GM20431 (cell line): ENCODE measurements around the gene HOXD8.

Experiments used
- in situ Hi-C: fragments of 300-500 bp; cut with MseI, MboI; formaldehyde crosslinking; loops from one replicate; pipeline ENCODE4 v1.15.0; 2020; ENCODE audit warnings: low sequenced_read_pairs; ENCODE audit not compliant: unreplicated experiment

The HOXD8 gene

DNA sequence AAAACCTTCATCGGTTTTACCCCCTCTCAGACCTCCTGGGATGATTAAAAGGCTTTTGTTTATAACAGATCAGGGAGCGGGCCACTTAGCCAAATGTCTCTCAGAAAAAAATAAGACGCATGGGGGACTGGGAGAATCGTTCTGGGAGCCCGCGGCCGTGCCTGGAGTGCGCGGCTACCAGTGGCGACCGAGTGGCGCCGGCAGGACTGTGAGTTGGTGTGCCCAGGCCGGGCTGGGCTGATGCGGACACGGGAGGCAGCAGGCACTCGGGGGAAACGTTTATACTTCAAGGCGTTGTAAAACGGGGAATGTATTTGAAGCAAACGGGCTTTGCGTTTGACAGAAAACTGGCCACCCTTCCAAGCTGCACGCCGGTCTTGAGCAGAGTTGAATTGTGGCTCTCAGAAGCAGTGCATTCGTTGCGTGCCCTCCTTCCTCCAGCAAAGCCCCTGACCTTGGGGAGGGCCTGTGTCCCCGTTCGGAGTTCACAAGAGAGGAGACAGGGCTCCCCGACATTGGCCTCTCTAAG is 17.6 kb upstream of the HOXD8 start:
- in situ Hi-C loops: no loop called here

- in situ Hi-C loops: no loop called here
Measured at GRCh38 chr2:176112375-176113302, 16.9 kb upstream of the HOXD8 start.

- in situ Hi-C loops: no loop called here
Measured at GRCh38 chr2:176114120-176114929, 15.2 kb upstream of the HOXD8 start.

DNA sequence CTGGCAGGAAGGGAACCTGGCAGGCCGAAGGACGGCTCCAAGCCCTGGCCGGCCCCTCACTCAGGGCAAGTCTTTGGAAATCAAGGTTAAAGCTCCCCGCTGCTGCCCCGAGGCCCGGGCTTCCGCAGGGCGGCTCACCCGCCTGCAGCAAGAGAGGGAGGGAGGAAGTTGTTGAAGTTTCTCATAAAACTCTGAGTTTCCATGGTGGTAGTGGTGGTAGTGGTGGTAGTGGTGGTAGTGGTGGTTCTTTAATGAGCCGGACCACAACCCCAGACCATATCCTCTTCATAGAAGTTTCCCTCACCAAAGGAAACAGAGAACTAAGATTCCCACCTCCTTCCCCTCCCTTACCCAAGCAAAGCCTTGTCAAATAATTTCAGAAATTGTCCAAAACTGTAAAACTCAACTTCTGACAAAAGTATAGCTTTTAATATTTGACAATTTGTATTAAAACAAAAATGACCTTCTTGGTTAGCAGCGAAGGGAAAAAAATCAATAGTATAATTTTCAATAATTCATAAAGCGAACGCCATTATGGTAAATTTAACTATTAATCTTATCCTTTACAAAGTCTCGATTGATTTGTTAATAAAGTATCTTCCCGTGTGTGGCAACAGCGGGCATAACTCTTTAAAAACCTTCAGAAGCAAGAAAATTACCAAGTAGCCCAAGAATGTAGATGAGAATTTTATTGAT is 14.4 kb upstream of the HOXD8 start:
- in situ Hi-C loops: no loop called here

GRCh38 chr2:176115883-176116813 is 13.4 kb upstream of the HOXD8 start, which contains the start of gene HOXD10:
TSS of gene HOXD10 (plus strand) at chr2:176116778. CDS start at chr2:176116834, 56 bp downstream.
- in situ Hi-C loops: no loop called here

- in situ Hi-C loops: no loop called here
Measured at GRCh38 chr2:176117162-176117822, 12.2 kb upstream of the HOXD8 start.

GRCh38 chr2:176117823-176118371 is 11.6 kb upstream of the HOXD8 start:
- in situ Hi-C loops: no loop called here

GRCh38 chr2:176118601-176119339 is 10.7 kb upstream of the HOXD8 start:
- in situ Hi-C loops: no loop called here

DNA sequence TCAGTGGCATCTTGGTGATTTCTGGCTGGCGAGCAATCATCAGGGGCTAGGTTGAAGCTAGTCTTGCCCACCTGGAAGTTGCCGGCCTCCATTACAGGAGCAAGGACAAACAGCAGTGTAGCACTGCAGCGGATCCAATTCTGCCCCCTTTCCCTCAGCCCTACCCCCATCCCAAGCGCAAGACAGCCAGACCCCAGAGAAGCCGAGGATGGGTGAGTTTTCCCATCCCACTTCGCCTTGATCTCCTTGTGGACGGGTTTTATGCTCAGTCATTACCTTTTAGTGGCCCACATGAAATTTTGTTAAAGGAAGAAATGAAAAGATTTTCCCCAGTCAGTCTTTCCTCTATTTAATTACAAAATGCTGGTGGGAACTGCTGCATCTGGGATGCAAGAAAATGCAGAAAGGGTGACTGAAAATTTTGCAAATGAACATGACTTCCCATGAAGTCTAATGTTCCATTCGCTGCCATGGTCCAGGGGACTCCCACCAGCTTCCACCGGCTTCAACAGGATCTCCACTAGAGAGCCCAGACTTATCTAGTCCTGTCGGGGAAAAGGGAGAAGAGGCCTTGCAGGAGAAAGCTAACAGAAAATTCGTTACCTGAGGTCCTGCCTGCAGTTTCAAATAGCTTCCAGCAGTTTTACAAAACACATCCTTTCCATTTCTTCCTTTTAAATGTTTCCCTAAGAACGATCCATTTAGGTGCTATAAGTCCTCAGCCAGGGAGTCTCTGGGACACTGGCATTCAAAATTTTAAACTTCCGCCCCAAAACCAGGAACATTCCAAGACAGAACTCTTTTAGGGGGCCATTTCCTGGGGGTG is 8.9 kb upstream of the HOXD8 start:
- in situ Hi-C loops: loop anchor here (10.0 kb wide), 1 partner anchor 524 kb away; no protein-coding TSS in a partner anchor

DNA sequence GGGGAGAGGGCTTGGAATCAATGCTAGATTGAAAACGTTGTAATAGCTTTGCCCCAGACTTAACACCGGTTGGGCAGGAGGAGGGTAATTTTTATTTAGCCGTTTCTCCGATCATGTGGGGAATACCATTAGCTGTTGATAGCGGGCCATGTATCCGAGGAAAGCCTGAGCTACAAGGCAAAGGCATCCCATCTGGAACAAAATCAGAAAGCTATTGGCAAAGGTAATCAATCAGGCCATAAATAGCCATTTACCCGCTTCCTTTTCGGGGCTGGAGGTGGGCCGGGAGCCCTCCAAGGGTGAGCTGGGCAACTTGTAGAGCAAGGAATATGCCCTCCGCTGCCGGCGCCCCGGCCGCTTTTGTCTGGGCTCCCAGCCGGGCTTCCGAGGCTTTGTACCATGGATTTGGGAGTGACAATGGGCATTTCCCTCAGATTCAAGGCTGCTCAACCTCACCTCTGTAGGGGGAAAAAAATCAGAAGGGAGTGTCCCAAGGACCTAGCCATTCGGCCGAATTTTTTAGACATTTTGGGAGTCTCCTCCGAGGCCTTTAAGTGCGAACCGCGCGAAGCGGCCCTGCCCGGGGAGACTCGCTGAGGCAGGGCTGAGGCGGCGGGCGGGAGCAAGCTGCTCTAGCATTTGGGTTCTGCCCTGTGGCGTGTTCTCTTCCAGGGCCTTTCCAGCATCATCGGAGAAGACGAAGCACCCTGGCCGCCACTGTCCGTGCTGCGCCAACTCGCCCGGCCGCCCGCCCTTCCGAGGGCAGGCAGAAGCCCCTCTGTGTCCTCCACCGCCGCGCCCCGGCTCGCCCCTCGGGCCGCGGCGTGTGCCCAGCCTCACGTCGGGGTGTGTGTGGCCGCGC is 8.1 kb upstream of the HOXD8 start:
- in situ Hi-C loops: loop anchor here (10.0 kb wide), 1 partner anchor 523 kb away; no protein-coding TSS in a partner anchor

GRCh38 chr2:176122052-176122682 is 7.3 kb upstream of the HOXD8 start:
- in situ Hi-C loops: loop anchor here (10.0 kb wide), 1 partner anchor 523 kb away; no protein-coding TSS in a partner anchor

- in situ Hi-C loops: loop anchor here (10.0 kb wide), 1 partner anchor 522 kb away; no protein-coding TSS in a partner anchor
Measured at GRCh38 chr2:176122683-176123410, 6.7 kb upstream of the HOXD8 start, which contains the start of gene HOXD9. TSS of gene HOXD9 (plus strand) at chr2:176122719. CDS start at chr2:176122769, 50 bp downstream.

DNA sequence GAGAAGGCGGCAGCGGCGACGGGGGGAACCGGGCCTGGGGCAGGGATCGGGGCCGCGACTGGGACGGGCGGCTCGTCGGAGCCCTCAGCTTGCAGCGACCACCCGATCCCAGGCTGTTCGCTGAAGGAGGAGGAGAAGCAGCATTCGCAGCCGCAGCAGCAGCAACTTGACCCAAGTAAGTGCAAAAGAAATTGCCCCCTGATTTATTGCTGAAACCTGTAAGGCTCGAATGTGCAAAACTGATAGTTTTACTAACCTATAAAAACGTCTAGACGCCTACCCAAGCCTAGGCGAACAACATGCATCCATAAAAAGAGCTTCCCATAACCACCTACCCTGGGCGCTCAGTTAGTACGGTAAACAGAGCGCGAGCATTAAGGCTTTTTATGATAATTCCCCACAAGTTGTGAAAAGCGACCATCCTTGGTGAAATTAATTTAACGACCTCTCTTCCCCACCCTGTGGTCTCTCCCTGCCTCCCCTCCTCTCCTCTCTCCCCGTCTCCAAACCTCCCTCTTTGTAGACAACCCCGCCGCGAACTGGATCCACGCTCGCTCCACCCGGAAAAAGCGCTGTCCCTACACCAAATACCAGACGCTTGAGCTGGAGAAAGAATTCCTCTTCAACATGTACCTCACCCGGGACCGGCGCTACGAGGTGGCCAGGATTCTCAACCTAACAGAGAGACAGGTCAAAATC is 5.9 kb upstream of the HOXD8 start:
- in situ Hi-C loops: loop anchor here (10.0 kb wide), 1 partner anchor 521 kb away; no protein-coding TSS in a partner anchor
